Measurements from ENCODE around the gene SDR39U1. TPM values are rescaled to one million over a fixed set of nuclear protein-coding genes. Genes with fewer than 3 reads are reported as not detected.

SDR39U1 gene
- total RNA-seq, 1 experiment from 2014 or later = 24.7 TPM

GRCh38 chr14:24435998-24436354, 6.6 kb downstream of the SDR39U1 start:
- ChIA-PET POLR2A (ENCODE audit: unreplicated experiment) (no interaction called here), CTCF (interaction anchor here (1.3 kb wide), 1 partner anchor 70 kb away, joined by 8 read pairs; no protein-coding TSS in a partner anchor)
- Histone ChIP-seq H3K4me1 (ENCODE audit: insufficient read depth, low read length) (peaks cover 35% of the 10 kb centered on the region), H3K9me3 (ENCODE audit: low read length) (no peaks in the 10 kb centered on the region), H4K20me1 (ENCODE audit: low read length) (no peaks in the 10 kb centered on the region), H3K27me3 (ENCODE audit: low read length) (no peaks in the 10 kb centered on the region), H3K4me2 (ENCODE audit: low read length) (no peak overlapping the region), H3K9ac (ENCODE audit: low read length) (no peak overlapping the region), H3K36me3 (ENCODE audit: low read depth, low read length) (peaks cover 28% of the 10 kb centered on the region), H3K27ac (ENCODE audit: low read length) (peak overlapping the region; percentile 15; the same call in 1 of the 2 replicates), H3K79me2 (ENCODE audit: low read length) (peaks cover 24% of the 10 kb centered on the region), H3F3A (ENCODE audit: low read length, unreplicated experiment) (no peaks in the 10 kb centered on the region), H3K9me2 (replicated peaks; ENCODE audit: low read length) (no peaks in the 10 kb centered on the region), H2AFZ (ENCODE audit: low read length) (no peak overlapping the region), H3K4me3 (ENCODE audit: low read length) (no peak overlapping the region)
- TF ChIP-seq EZH2phosphoT487 (IDR thresholded peaks at IDR 0.05; ENCODE audit: borderline replicate concordance, low read length) = no peak
- no peak for TF ChIP-seq CTCF (conservative IDR thresholded peaks at IDR 0.05; ENCODE audit: low read depth, low read length)
- TF ChIP-seq EZH2 (IDR thresholded peaks at IDR 0.05; ENCODE audit: low read length, unreplicated experiment) = no peak
- no TSS peak for BruUV-seq (replicated peaks)
- intact Hi-C loops (cut with micrococcal nuclease) = loop anchor here (1.0 kb wide), 3 partner anchors 71 to 108 kb away; no protein-coding TSS in a partner anchor
- DNase-seq = no peak
- no peak for ATAC-seq

- no peak overlapping the region for H3K27ac ChIP-seq (ENCODE audit: low read length)
- peaks cover 36% of the 10 kb centered on the region for H3K4me1 ChIP-seq (ENCODE audit: insufficient read depth, low read length)
- H3K4me2 ChIP-seq (ENCODE audit: low read length) = no peak overlapping the region
- ATAC-seq = no peak
- no peaks in the 10 kb centered on the region for H3K27me3 ChIP-seq (ENCODE audit: low read length)
- no peaks in the 10 kb centered on the region for H3F3A ChIP-seq (ENCODE audit: low read length, unreplicated experiment)
- no peak for DNase-seq
- ChIA-PET CTCF (no interaction called here), POLR2A (ENCODE audit: unreplicated experiment) (no interaction called here)
- no peak overlapping the region for H3K9ac ChIP-seq (ENCODE audit: low read length)
- H3K9me2 ChIP-seq (replicated peaks; ENCODE audit: low read length) = no peaks in the 10 kb centered on the region
- peaks cover 24% of the 10 kb centered on the region for H3K79me2 ChIP-seq (ENCODE audit: low read length)
- no TSS peak for BruUV-seq (replicated peaks)
- H3K9me3 ChIP-seq (ENCODE audit: low read length) = no peaks in the 10 kb centered on the region
- no peaks in the 10 kb centered on the region for H4K20me1 ChIP-seq (ENCODE audit: low read length)
- H2AFZ ChIP-seq (ENCODE audit: low read length) = no peak overlapping the region
- TF ChIP-seq EZH2phosphoT487 (IDR thresholded peaks at IDR 0.05; ENCODE audit: borderline replicate concordance, low read length) = no peak
- no peak for TF ChIP-seq EZH2 (IDR thresholded peaks at IDR 0.05; ENCODE audit: low read length, unreplicated experiment)
- TF ChIP-seq CTCF (conservative IDR thresholded peaks at IDR 0.05; ENCODE audit: low read depth, low read length) = no peak
- H3K36me3 ChIP-seq (ENCODE audit: low read depth, low read length) = peaks cover 28% of the 10 kb centered on the region
- intact Hi-C loops (cut with micrococcal nuclease) = no loop called here
- H3K4me3 ChIP-seq (ENCODE audit: low read length) = no peak overlapping the region
These were observed 7.3 kb downstream of the SDR39U1 start for GRCh38 chr14:24435192-24435810.

- Histone ChIP-seq H3K79me2 (ENCODE audit: low read length) (peaks cover 22% of the 10 kb centered on the region), H3K9me3 (ENCODE audit: low read length) (no peaks in the 10 kb centered on the region), H3K9ac (ENCODE audit: low read length) (no peak overlapping the region), H4K20me1 (ENCODE audit: low read length) (no peaks in the 10 kb centered on the region), H3K36me3 (ENCODE audit: low read depth, low read length) (peaks cover 28% of the 10 kb centered on the region), H3K4me3 (ENCODE audit: low read length) (no peak overlapping the region), H3K4me1 (ENCODE audit: insufficient read depth, low read length) (peaks cover 36% of the 10 kb centered on the region), H3K27ac (ENCODE audit: low read length) (no peak overlapping the region), H3K9me2 (replicated peaks; ENCODE audit: low read length) (no peaks in the 10 kb centered on the region), H3K4me2 (ENCODE audit: low read length) (no peak overlapping the region), H3F3A (ENCODE audit: low read length, unreplicated experiment) (no peaks in the 10 kb centered on the region), H2AFZ (ENCODE audit: low read length) (no peak overlapping the region), H3K27me3 (ENCODE audit: low read length) (no peaks in the 10 kb centered on the region)
- no peak for ATAC-seq
- intact Hi-C loops (cut with micrococcal nuclease) = no loop called here
- TF ChIP-seq EZH2phosphoT487 (IDR thresholded peaks at IDR 0.05; ENCODE audit: borderline replicate concordance, low read length) = no peak
- no peak for TF ChIP-seq EZH2 (IDR thresholded peaks at IDR 0.05; ENCODE audit: low read length, unreplicated experiment)
- no peak for TF ChIP-seq CTCF (conservative IDR thresholded peaks at IDR 0.05; ENCODE audit: low read depth, low read length)
- POLR2A ChIA-PET (ENCODE audit: unreplicated experiment) = no interaction called here
- DNase-seq = no peak
- CTCF ChIA-PET = no interaction called here
- BruUV-seq (replicated peaks) = no TSS peak
These were observed 7.9 kb downstream of the SDR39U1 start for GRCh38 chr14:24434676-24435075.

Measured in PC-3 (cell line).